ENCODE data around the gene ZNF687.

DNA sequence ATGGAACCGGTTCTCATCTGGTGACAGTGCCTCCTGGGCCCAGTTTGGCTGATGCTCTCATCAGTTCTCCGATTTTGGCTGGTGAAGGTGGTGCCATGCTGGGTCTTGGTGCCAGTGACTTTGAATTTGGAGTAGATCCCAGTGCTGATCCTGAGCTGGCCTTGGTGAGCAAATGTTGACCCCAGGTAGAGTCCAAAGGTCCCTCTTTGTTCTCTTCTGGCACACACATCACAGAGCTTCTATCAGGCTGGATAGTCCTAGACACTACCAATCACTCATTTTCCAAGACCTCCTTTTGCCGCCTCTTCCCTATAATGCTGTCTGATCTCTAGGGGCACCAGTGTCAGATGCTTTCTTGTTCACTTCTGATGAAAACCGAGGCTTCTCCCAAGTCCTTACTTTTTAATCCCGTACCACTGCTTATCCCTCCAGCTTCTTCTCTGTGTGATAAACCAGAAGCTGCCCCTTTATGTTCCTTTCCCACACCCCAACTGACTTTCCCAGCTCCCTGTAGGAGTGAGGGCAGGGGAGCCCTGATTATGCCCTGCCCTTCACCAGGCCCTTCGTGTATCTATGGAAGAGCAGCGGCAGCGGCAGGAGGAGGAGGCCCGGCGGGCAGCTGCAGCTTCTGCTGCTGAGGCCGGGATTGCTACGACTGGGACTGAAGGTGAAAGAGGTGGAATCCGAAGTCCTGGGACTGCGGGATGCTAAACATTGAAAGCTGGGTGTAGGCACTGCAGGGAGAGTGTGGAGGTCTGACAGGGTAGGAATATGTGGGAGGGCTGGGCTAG lies 16.5 kb upstream of the ZNF687 start:
- TF ChIP-seq, protein P1, sequence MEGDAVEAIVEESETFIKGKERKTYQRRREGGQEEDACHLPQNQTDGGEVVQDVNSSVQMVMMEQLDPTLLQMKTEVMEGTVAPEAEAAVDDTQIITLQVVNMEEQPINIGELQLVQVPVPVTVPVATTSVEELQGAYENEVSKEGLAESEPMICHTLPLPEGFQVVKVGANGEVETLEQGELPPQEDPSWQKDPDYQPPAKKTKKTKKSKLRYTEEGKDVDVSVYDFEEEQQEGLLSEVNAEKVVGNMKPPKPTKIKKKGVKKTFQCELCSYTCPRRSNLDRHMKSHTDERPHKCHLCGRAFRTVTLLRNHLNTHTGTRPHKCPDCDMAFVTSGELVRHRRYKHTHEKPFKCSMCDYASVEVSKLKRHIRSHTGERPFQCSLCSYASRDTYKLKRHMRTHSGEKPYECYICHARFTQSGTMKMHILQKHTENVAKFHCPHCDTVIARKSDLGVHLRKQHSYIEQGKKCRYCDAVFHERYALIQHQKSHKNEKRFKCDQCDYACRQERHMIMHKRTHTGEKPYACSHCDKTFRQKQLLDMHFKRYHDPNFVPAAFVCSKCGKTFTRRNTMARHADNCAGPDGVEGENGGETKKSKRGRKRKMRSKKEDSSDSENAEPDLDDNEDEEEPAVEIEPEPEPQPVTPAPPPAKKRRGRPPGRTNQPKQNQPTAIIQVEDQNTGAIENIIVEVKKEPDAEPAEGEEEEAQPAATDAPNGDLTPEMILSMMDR (conservative IDR thresholded peaks at IDR 0.05; ENCODE audit: low read length): no peak
- TF ChIP-seq EZH2phosphoT487 (IDR thresholded peaks at IDR 0.05; ENCODE audit: borderline replicate concordance, low read depth, low read length): no peak

All from OCI-LY7 (cell line).